ENCODE results near the gene SMAD5.

The SMAD5 gene

DNA sequence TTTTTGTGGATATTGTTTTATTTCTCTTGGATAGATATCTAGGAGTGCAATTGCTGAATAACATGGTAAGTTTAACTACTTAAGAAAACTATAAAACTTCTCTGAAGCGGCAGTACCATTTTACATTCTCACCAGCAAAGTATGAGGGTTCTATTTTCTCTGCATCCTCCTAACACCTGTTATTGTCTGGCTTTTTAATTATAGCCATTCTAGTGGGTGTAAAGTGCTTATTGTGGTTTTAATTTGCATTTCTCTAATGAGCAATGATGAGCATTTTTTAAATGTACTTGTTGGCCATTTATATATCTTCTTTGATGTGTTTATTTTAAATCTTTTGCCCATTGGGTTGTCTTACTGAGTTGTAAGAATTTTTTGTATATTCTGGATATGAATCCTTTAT lies 31.6 kb downstream of the SMAD5 start:
- TF ChIP-seq CTCF (IDR thresholded peaks at IDR 0.05; ENCODE audit: low read length, missing control alignments), result no peak
- DNase-seq (ENCODE audit: low read depth), result no peak
- H3K4me3 ChIP-seq (replicated peaks; ENCODE audit: low read depth, low read length), result no peak overlapping the region

DNA sequence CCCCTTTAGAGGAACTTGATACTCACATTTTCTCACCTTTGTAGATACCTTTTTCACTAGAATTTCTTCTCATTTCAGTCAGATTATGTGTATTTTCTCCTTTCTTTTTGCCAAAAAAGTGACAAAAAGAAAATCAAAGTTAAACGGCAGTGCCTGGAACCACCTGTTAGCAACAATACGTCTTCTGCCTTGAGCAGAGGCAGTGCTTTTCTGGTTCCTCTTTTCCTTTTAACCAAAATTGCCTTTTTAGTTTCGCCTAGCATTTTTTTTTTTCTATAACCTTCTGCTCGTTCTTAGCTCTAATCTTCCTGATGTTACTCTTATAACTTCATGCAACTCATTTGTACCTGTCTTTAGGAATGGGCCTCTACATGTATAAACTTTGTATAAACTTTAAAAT lies 34.3 kb downstream of the SMAD5 start:
- no peak for DNase-seq (ENCODE audit: low read depth)
- no peak for TF ChIP-seq CTCF (IDR thresholded peaks at IDR 0.05; ENCODE audit: low read length, missing control alignments)

GRCh38 chr5:136169218-136169617 lies 36.6 kb downstream of the SMAD5 start:
- H3K4me3 ChIP-seq (replicated peaks; ENCODE audit: low read depth, low read length), result no peak overlapping the region
- no peak for TF ChIP-seq CTCF (IDR thresholded peaks at IDR 0.05; ENCODE audit: low read length, missing control alignments)
- DNase-seq (ENCODE audit: low read depth), result no peak

More for the DNA sequence above, 34.3 kb downstream of the SMAD5 start:
- no peak overlapping the region for H3K4me3 ChIP-seq (replicated peaks; ENCODE audit: low read depth, low read length)

DNA sequence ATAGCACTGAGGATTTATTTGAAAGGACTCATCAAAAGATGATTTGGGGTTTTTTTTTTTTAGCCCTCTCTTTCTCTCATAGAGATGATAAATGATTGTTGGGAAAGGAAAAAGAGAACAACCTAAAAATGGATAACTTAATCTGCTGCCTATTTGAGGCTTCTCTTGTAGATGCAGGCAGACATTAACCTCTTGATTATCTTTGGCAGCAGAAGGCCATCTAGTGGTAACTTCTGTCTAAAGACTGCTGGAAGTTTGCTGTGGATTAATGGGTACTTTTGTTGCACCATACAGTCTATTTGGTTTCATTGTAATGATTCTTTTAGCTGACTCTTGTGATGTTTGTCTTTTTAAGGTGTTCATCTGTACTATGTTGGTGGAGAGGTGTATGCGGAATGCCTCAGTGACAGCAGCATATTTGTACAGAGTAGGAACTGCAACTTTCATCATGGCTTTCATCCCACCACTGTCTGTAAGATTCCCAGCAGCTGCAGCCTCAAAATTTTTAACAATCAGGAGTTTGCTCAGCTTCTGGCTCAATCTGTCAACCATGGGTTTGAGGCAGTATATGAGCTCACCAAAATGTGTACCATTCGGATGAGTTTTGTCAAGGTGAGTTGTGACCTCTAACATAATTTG lies 41.5 kb downstream of the SMAD5 start:
- TF ChIP-seq CTCF (IDR thresholded peaks at IDR 0.05; ENCODE audit: low read length, missing control alignments), result peak; percentile 83
- peak; percentile 80 for DNase-seq (ENCODE audit: low read depth)
- H3K4me3 ChIP-seq (replicated peaks; ENCODE audit: low read depth, low read length), result no peak overlapping the region

GRCh38 chr5:136182618-136183017 lies 50.0 kb downstream of the SMAD5 start:
- no peak for TF ChIP-seq CTCF (IDR thresholded peaks at IDR 0.05; ENCODE audit: low read length, missing control alignments)
- peak; percentile 40 for DNase-seq (ENCODE audit: low read depth)
- H3K4me3 ChIP-seq (replicated peaks; ENCODE audit: low read depth, low read length), result no peak overlapping the region

GRCh38 chr5:136185974-136186665 lies 53.5 kb downstream of the SMAD5 start:
- no peak for TF ChIP-seq CTCF (IDR thresholded peaks at IDR 0.05; ENCODE audit: low read length, missing control alignments)
- DNase-seq (ENCODE audit: low read depth), result no peak
- H3K4me3 ChIP-seq (replicated peaks; ENCODE audit: low read depth, low read length), result no peak overlapping the region

GRCh38 chr5:136186796-136187195 lies 54.2 kb downstream of the SMAD5 start:
- DNase-seq (ENCODE audit: low read depth), result no peak
- TF ChIP-seq CTCF (IDR thresholded peaks at IDR 0.05; ENCODE audit: low read length, missing control alignments), result no peak
- no peak overlapping the region for H3K4me3 ChIP-seq (replicated peaks; ENCODE audit: low read depth, low read length)
